HEK293 (cell line): ENCODE measurements around the gene ZNF106.

Source experiments
- CTCF ChIA-PET: fragments of 350-600 bp; formaldehyde crosslinking; extraction: SDS; loops from one replicate; lab custom pipeline; 2021; ENCODE audit warnings: antibody characterized with exemption; lab: Yijun Ruan, JAX
- POLR2A ChIA-PET: fragments of 300-600 bp; formaldehyde crosslinking; extraction: SDS; loops from one replicate; lab custom pipeline; 2020; ENCODE audit warnings: antibody characterized with exemption, inconsistent platforms; lab: Yijun Ruan, JAX
- H3K27ac ChIP-seq: fragments of 200-500 bp; sonication (Bioruptor generic); 2 replicates; pipeline ENCODE4 v1.5.1; 2014; ENCODE audit warnings: low read depth, low read length, control low read depth, inconsistent platforms; ENCODE audit errors: extremely low read depth
- H3K36me3 ChIP-seq, 2 experiments: fragments of 200-500 bp in 1 of 2; sonication (Bioruptor generic) in 1 of 2; 1 replicate in 1 of 2; 2 replicates in 1 of 2; pipeline ENCODE4 v1.5.1; 2014 to 2017; ENCODE audit warnings: inconsistent platforms in 2 of 2, low read length in 2 of 2; ENCODE audit not compliant: control insufficient read depth in 2 of 2, insufficient read depth in 1 of 2
- H3K4me1 ChIP-seq: fragments of 200-500 bp; sonication (Bioruptor generic); 2 replicates; pipeline ENCODE4 v1.5.1; 2014; ENCODE audit warnings: mild to moderate bottlenecking, low read length, inconsistent platforms; ENCODE audit not compliant: control insufficient read depth, insufficient read depth
- H3K4me3 ChIP-seq: 2 replicates; pipeline ENCODE4 v1.5.1; 2011; ENCODE audit warnings: low read depth, mild to moderate bottlenecking, control low read depth, low read length, moderate library complexity
- H3K9me3 ChIP-seq: fragments of 200-500 bp; sonication (Bioruptor generic); 2 replicates; pipeline ENCODE4 v1.5.1; 2014; ENCODE audit warnings: low read depth, low read length, inconsistent platforms; ENCODE audit not compliant: control insufficient read depth, insufficient read depth
- KLF7 ChIP-seq: fragments of 450-650 bp; formaldehyde crosslinking; IDR thresholded peaks from 2 replicates; pipeline ENCODE4 v1.5.1; 2016; ENCODE audit warnings: missing biosample characterization, missing genetic modification characterization, borderline replicate concordance
- KLF8 ChIP-seq: fragments of 450-650 bp; formaldehyde crosslinking; IDR thresholded peaks from 2 replicates; pipeline ENCODE4 v1.5.1; 2016; ENCODE audit warnings: missing biosample characterization, missing genetic modification characterization
- PBX3 ChIP-seq: sonication (generic); formaldehyde crosslinking; IDR thresholded peaks from 2 replicates; pipeline ENCODE4 v1.8.1; 2022; ENCODE audit warnings: mild to moderate bottlenecking, moderate library complexity, missing genetic modification reagents
- PRDM1 ChIP-seq: fragments of 450-650 bp; formaldehyde crosslinking; IDR thresholded peaks from 2 replicates; pipeline ENCODE4; 2016; ENCODE audit warnings: missing biosample characterization, missing genetic modification characterization
- PRDM6 ChIP-seq: fragments of 450-650 bp; formaldehyde crosslinking; IDR thresholded peaks from 2 replicates; pipeline ENCODE4 v1.5.1; 2017; ENCODE audit warnings: missing biosample characterization, missing genetic modification characterization
- SCRT2 ChIP-seq: fragments of 450-650 bp; formaldehyde crosslinking; IDR thresholded peaks from 2 replicates; pipeline ENCODE4 v1.5.1; 2016; ENCODE audit warnings: missing biosample characterization, missing genetic modification characterization
- SETDB1 ChIP-seq: IDR thresholded peaks from one replicate; pipeline ENCODE4 v1.6.1; 2017; ENCODE audit warnings: mild to moderate bottlenecking, low read length, moderate library complexity, mixed read lengths; ENCODE audit not compliant: insufficient read length
- YY1 ChIP-seq: fragments of 450-650 bp; formaldehyde crosslinking; IDR thresholded peaks from 2 replicates; pipeline ENCODE4 v1.5.1; 2018; ENCODE audit warnings: missing biosample characterization, missing genetic modification characterization
- ZBTB6 ChIP-seq: fragments of 450-650 bp; formaldehyde crosslinking; IDR thresholded peaks from 2 replicates; pipeline ENCODE4 v1.5.1; 2017; ENCODE audit warnings: missing biosample characterization, missing genetic modification characterization
- ZFP41 ChIP-seq: fragments of 450-650 bp; formaldehyde crosslinking; IDR thresholded peaks from 2 replicates; pipeline ENCODE4 v1.5.1; 2016; ENCODE audit warnings: missing biosample characterization, missing genetic modification characterization, borderline replicate concordance
- ZNF169 ChIP-seq: fragments of 450-650 bp; formaldehyde crosslinking; IDR thresholded peaks from 2 replicates; pipeline ENCODE4 v1.5.1; 2016; ENCODE audit warnings: missing biosample characterization, missing genetic modification characterization
- ZNF18 ChIP-seq: fragments of 450-650 bp; formaldehyde crosslinking; IDR thresholded peaks from 2 replicates; pipeline ENCODE4 v1.5.1; 2016; ENCODE audit warnings: missing biosample characterization, missing genetic modification characterization
- ZNF2 ChIP-seq: fragments of 450-650 bp; formaldehyde crosslinking; IDR thresholded peaks from 2 replicates; pipeline ENCODE4 v1.5.1; 2016; ENCODE audit warnings: missing biosample characterization, missing genetic modification characterization
- ZNF274 ChIP-seq, 2 experiments: fragments of 200-500 bp in 1 of 2; fragments of 450-650 bp in 1 of 2; sonication (Bioruptor generic) in 1 of 2; formaldehyde crosslinking in 1 of 2; IDR thresholded peaks; 2 replicates each; pipeline versions ENCODE4 v1.5.1 to v1.6.1; 2014 to 2016; ENCODE audit warnings: borderline replicate concordance in 1 of 2, inconsistent platforms in 1 of 2, low read length in 1 of 2, missing biosample characterization in 1 of 2, missing genetic modification characterization in 1 of 2
- ZNF433 ChIP-seq: fragments of 450-650 bp; formaldehyde crosslinking; IDR thresholded peaks from 2 replicates; pipeline ENCODE4 v1.5.1; 2016; ENCODE audit warnings: missing biosample characterization, missing genetic modification characterization, low read depth
- ZNF544 ChIP-seq: fragments of 450-650 bp; formaldehyde crosslinking; IDR thresholded peaks from 2 replicates; pipeline ENCODE4 v1.5.0; 2017; ENCODE audit warnings: missing biosample characterization, missing genetic modification characterization
- ZNF555 ChIP-seq: fragments of 450-650 bp; formaldehyde crosslinking; conservative IDR thresholded peaks from 2 replicates; pipeline ENCODE4 v1.5.1; 2017; ENCODE audit warnings: missing biosample characterization, mild to moderate bottlenecking, missing genetic modification characterization, inconsistent platforms
- ZNF658 ChIP-seq: fragments of 450-650 bp; formaldehyde crosslinking; IDR thresholded peaks from 2 replicates; pipeline ENCODE4; 2016; ENCODE audit warnings: missing biosample characterization, missing genetic modification characterization
- ZNF664 ChIP-seq: fragments of 450-650 bp; formaldehyde crosslinking; IDR thresholded peaks from 2 replicates; pipeline ENCODE4 v1.5.1; 2016; ENCODE audit warnings: missing biosample characterization, missing genetic modification characterization
- ZSCAN30 ChIP-seq: fragments of 450-650 bp; IDR thresholded peaks from 2 replicates; pipeline ENCODE4 v1.5.1; 2018; ENCODE audit warnings: missing biosample characterization, mild to moderate bottlenecking, missing genetic modification characterization, moderate library complexity
- TF ChIP-seq, protein P1 (sequence below): fragments of 450-650 bp; formaldehyde crosslinking; IDR thresholded peaks from 2 replicates; pipeline ENCODE4 v1.5.1; 2017; ENCODE audit warnings: missing biosample characterization, mild to moderate bottlenecking, missing genetic modification characterization, moderate library complexity
- TF ChIP-seq, protein P2 (sequence below): fragments of 450-650 bp; formaldehyde crosslinking; IDR thresholded peaks from 2 replicates; pipeline ENCODE4 v1.5.1; 2016; ENCODE audit warnings: missing biosample characterization, missing genetic modification characterization

The ZNF106 gene

DNA sequence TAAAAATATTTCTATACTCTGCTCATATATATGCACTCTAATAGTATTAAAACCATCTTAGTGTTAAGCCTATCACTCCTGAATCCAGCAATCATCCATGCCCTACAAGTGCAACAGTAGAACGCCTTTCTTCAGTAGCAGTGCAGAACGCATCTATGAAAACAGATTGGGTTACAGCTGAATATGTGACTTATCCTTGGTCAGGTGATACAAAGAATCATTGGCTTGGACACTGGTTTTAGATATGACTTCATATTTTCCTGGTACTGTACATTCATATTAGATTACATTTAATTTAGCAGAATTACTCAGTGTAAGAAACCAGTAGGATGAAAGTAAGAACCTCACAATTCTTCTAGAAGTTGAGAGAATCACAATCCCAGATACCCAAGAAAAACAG, 43.3 kb downstream of the ZNF106 start:
- CTCF ChIA-PET: no interaction called here
- peaks cover 4 to 68% of the 10 kb centered on the region in 2 experiments; a peak in 2 of 3 replicates for H3K36me3 ChIP-seq

DNA sequence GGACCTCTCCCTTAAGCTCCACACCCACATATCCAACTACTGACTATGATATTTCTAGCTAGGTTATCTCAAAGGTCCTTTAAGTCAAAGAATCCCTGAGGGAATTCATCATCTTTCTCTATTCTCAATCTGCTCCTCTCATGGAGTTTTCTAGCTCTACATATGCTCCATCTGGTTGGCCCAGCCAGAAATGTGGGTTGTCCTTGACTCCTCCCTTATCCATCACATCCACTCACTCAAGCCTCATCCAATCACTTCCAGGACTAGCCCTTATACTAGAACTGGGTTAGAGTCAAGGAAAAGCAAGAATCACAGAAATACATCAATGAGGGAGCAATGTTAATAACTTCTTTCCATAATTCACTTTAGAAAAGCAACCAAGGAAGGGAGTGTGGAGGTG, 45.4 kb downstream of the ZNF106 start:
- Histone ChIP-seq H3K4me1 (no peaks in the 10 kb centered on the region), H3K4me3 (no peak overlapping the region), H3K36me3 (peaks cover 4 to 66% of the 10 kb centered on the region in 2 experiments; a peak in 2 of 3 replicates), H3K9me3 (no peaks in the 10 kb centered on the region), H3K27ac (no peak overlapping the region)
- TF ChIP-seq YY1 (tag by site-specific recombination): no peak
- no peak for TF ChIP-seq ZFP41 (tag by site-specific recombination)
- no peak for TF ChIP-seq ZNF658 (tag by site-specific recombination)
- no peak for TF ChIP-seq SETDB1
- TF ChIP-seq, protein P1, sequence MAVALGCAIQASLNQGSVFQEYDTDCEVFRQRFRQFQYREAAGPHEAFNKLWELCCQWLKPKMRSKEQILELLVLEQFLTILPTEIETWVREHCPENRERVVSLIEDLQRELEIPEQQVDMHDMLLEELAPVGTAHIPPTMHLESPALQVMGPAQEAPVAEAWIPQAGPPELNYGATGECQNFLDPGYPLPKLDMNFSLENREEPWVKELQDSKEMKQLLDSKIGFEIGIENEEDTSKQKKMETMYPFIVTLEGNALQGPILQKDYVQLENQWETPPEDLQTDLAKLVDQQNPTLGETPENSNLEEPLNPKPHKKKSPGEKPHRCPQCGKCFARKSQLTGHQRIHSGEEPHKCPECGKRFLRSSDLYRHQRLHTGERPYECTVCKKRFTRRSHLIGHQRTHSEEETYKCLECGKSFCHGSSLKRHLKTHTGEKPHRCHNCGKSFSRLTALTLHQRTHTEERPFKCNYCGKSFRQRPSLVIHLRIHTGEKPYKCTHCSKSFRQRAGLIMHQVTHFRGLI (tag by site-specific recombination): no peak
- no peak for TF ChIP-seq ZNF169 (tag by site-specific recombination)
- no peak for TF ChIP-seq PBX3 (CRISPR knock-in tag)
- no peak for TF ChIP-seq ZNF433
- TF ChIP-seq SCRT2 (tag by site-specific recombination): no peak
- TF ChIP-seq PRDM1 (tag by site-specific recombination): no peak
- TF ChIP-seq ZSCAN30 (tag by site-specific recombination): no peak
- no peak for TF ChIP-seq PRDM6
- ChIA-PET CTCF (interaction anchor here (0.5 to 1.1 kb wide), 2 partner anchors 26 to 135 kb away, joined by 4 to 6 read pairs; no protein-coding TSS in a partner anchor), POLR2A (no interaction called here)

More for the DNA sequence above, 43.3 kb downstream of the ZNF106 start:
- Histone ChIP-seq H3K9me3 (no peaks in the 10 kb centered on the region), H3K4me1 (no peaks in the 10 kb centered on the region), H3K27ac (no peak overlapping the region), H3K4me3 (no peak overlapping the region)
- POLR2A ChIA-PET: no interaction called here
- TF ChIP-seq ZNF664 (no peak), ZBTB6 (tag by site-specific recombination) (no peak), KLF8 (tag by site-specific recombination) (no peak), ZNF2 (tag by site-specific recombination) (no peak), KLF7 (no peak), ZNF18 (no peak), ZNF544 (no peak), YY1 (tag by site-specific recombination) (no peak), ZNF555 (tag by site-specific recombination) (no peak), ZNF274 (IDR thresholded peaks at IDR 0.05; ENCODE audit: low read length) (no peak), ZNF274 (tag by site-specific recombination; IDR thresholded peaks at IDR 0.05; ENCODE audit: borderline replicate concordance) (no peak)
- TF ChIP-seq, protein P2, sequence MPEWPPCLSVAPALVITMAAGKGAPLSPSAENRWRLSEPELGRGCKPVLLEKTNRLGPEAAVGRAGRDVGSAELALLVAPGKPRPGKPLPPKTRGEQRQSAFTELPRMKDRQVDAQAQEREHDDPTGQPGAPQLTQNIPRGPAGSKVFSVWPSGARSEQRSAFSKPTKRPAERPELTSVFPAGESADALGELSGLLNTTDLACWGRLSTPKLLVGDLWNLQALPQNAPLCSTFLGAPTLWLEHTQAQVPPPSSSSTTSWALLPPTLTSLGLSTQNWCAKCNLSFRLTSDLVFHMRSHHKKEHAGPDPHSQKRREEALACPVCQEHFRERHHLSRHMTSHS: no peak
